AG10803 (cell line): ENCODE results near the gene SYT6.

Experiments used
- DNase-seq: peaks from one replicate; pipeline ENCODE4 v3.0.0; 2010; ENCODE audit warnings: low read depth
- H3K4me3 ChIP-seq: 2 replicates; pipeline ENCODE4 v1.5.1; 2011; ENCODE audit warnings: mild to moderate bottlenecking, low read length, control low read depth
- CTCF ChIP-seq: conservative IDR thresholded peaks from 2 replicates; pipeline ENCODE4 v1.5.1; 2011; ENCODE audit warnings: mild to moderate bottlenecking, low read length, control low read depth, inconsistent platforms

The SYT6 gene

GRCh38 chr1:114192328-114192727 is 38.7 kb upstream of the SYT6 start:
- no peak for DNase-seq
- no peak for TF ChIP-seq CTCF
- H3K4me3 ChIP-seq = no peak overlapping the region

GRCh38 chr1:114189398-114189797 is 35.7 kb upstream of the SYT6 start:
- no peak overlapping the region for H3K4me3 ChIP-seq
- no peak for TF ChIP-seq CTCF
- no peak for DNase-seq

DNA sequence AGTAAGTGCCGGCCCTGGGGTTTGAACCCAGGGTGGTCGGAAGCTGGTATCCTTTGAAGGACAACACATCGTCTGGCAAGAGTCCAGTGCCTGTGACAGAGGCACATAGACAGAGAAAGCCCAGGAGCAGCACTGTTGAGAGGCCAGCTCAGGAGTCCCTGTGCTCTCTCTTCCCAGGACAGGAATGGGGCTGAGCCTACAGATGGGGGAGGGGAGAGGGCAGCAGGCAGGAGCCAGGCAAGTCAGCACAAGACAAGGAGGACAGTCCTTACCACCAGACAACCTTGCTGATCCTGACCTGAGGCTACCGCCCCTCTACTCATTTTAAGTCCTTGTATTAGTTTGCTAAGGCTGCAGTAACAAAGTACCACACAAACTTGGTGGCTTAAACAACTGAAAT is 27.7 kb upstream of the SYT6 start:
- no peak for TF ChIP-seq CTCF
- no peak for DNase-seq
- H3K4me3 ChIP-seq = no peak overlapping the region

GRCh38 chr1:114180742-114181141 is 27.1 kb upstream of the SYT6 start:
- no peak for DNase-seq
- no peak for TF ChIP-seq CTCF

GRCh38 chr1:114178936-114179335 is 25.3 kb upstream of the SYT6 start:
- no peak overlapping the region for H3K4me3 ChIP-seq
- TF ChIP-seq CTCF = no peak
- no peak for DNase-seq

More at GRCh38 chr1:114180742-114181141, 27.1 kb upstream of the SYT6 start:
- H3K4me3 ChIP-seq = no peak overlapping the region

- DNase-seq = no peak
- no peak for TF ChIP-seq CTCF
- H3K4me3 ChIP-seq = no peak overlapping the region
These were observed 23.6 kb upstream of the SYT6 start for GRCh38 chr1:114177282-114177681.

GRCh38 chr1:114176366-114176765 is 22.7 kb upstream of the SYT6 start:
- no peak for TF ChIP-seq CTCF
- no peak for DNase-seq
- no peak overlapping the region for H3K4me3 ChIP-seq
